H1 (cell line): ENCODE results near the gene TDRKH. TPM values are rescaled to one million over a fixed set of nuclear protein-coding genes. Genes with fewer than 3 reads are reported as not detected.
"Not testable (repeated sequence)": the region's sequence is repeated elsewhere in the genome, so short reads cannot be mapped to it uniquely, and the experiment has no call there.

Experiments used
- CTCF ChIA-PET: fragments of 300-600 bp; sonication (Branson Sonifier 250); formaldehyde crosslinking; loops from one replicate; lab custom pipeline; 2021; ENCODE audit not compliant: partially characterized antibody; lab: Charles Lee
- POLR2A ChIA-PET: fragments of 300-600 bp; sonication (Branson Sonifier 250); formaldehyde crosslinking; loops from one replicate; lab custom pipeline; 2021; ENCODE audit warnings: inconsistent platforms; ENCODE audit not compliant: partially characterized antibody; lab: Charles Lee
- DNase-seq, 2 experiments: peaks; one replicate each; pipeline versions ENCODE4 v3.0.0 to v3.0.0-alpha.2; 2010 to 2022; ENCODE audit warnings: low spot score in 2 of 2, low read depth in 1 of 2, mixed read lengths in 1 of 2
- FAIRE-seq: peaks from 2 replicates; lab custom pipeline; 2011; peaks lifted over from hg19 to GRCh38; lab: Jason Lieb, UNC
- H2AFZ ChIP-seq: 2 replicates; pipeline ENCODE4 v1.8.1; 2012; ENCODE audit warnings: low read length, inconsistent platforms
- H2AK5ac ChIP-seq: 2 replicates; pipeline ENCODE4 v1.6.1; 2013; ENCODE audit warnings: low read depth, low read length
- H2BK120ac ChIP-seq: replicated peaks from 2 replicates; pipeline ENCODE3; 2013; ENCODE audit warnings: low read depth, low read length, inconsistent platforms
- H2BK12ac ChIP-seq: 2 replicates; pipeline ENCODE4 v1.6.1; 2013; ENCODE audit warnings: low read depth, low read length
- H2BK15ac ChIP-seq: 2 replicates; pipeline ENCODE4 v1.6.1; 2013; ENCODE audit warnings: low read length
- H2BK20ac ChIP-seq: 2 replicates; pipeline ENCODE4 v1.6.1; 2013; ENCODE audit warnings: low read length
- H2BK5ac ChIP-seq: 2 replicates; pipeline ENCODE4 v1.6.1; 2013; ENCODE audit warnings: low read depth, low read length
- H3K14ac ChIP-seq: 2 replicates; pipeline ENCODE4 v1.6.1; 2013; ENCODE audit warnings: inconsistent platforms; ENCODE audit not compliant: insufficient read length
- H3K18ac ChIP-seq: 2 replicates; pipeline ENCODE4 v1.6.1; 2013; ENCODE audit warnings: low read length; ENCODE audit errors: extremely low read depth
- H3K23ac ChIP-seq: 2 replicates; pipeline ENCODE4 v1.6.1; 2013; ENCODE audit warnings: inconsistent platforms; ENCODE audit not compliant: insufficient read length
- H3K23me2 ChIP-seq: 2 replicates; pipeline ENCODE4 v1.6.1; 2013; ENCODE audit warnings: low read depth, low read length
- H3K27ac ChIP-seq: 2 replicates; pipeline ENCODE4 v1.6.1; 2011; ENCODE audit warnings: low read depth, low read length, inconsistent platforms
- H3K27me3 ChIP-seq, 4 experiments: replicated peaks in 1 of 4; 1 replicate in 1 of 4; 2 replicates in 3 of 4; pipeline versions ENCODE4 v1.6.1 to v1.8.1; 2011 to 2013; ENCODE audit warnings: low read length in 3 of 4, mild to moderate bottlenecking in 3 of 4, inconsistent platforms in 2 of 4, mixed read lengths in 2 of 4, moderate library complexity in 1 of 4; ENCODE audit not compliant: control insufficient read depth in 3 of 4, insufficient read depth in 3 of 4; ENCODE audit errors: extremely low read depth in 1 of 4
- H3K36me3 ChIP-seq, 4 experiments: 2 replicates each; pipeline versions ENCODE4 v1.6.1 to v1.8.1; 2011 to 2013; ENCODE audit warnings: mild to moderate bottlenecking in 4 of 4, low read length in 3 of 4, moderate library complexity in 2 of 4, control low read depth in 1 of 4, inconsistent platforms in 1 of 4; ENCODE audit not compliant: insufficient read depth in 4 of 4, control insufficient read depth in 2 of 4
- H3K4ac ChIP-seq: replicated peaks from 2 replicates; pipeline ENCODE3; 2013; ENCODE audit warnings: low read length, low read depth, mixed read lengths, inconsistent platforms; ENCODE audit not compliant: insufficient read length
- H3K4me1 ChIP-seq, 4 experiments: replicated peaks in 1 of 4; 1 replicate in 1 of 4; 2 replicates in 3 of 4; pipeline versions ENCODE4 v1.6.1 to v1.8.1; 2011 to 2013; ENCODE audit warnings: low read length in 3 of 4, inconsistent platforms in 2 of 4, mixed read lengths in 1 of 4; ENCODE audit not compliant: insufficient read depth in 4 of 4, control insufficient read depth in 3 of 4
- H3K4me2 ChIP-seq, 2 experiments: 2 replicates each; pipeline versions ENCODE4 v1.6.1 to v1.8.1; 2011 to 2013; ENCODE audit warnings: low read depth in 2 of 2, low read length in 2 of 2, control low read depth in 1 of 2, inconsistent platforms in 1 of 2, mild to moderate bottlenecking in 1 of 2; ENCODE audit not compliant: insufficient read depth in 1 of 2
- H3K4me3 ChIP-seq, 4 experiments: fragments of 200-600, 300-600 bp in 1 of 4; sonication (generic), shearing (Covaris generic), sonication (Bioruptor Twin) in 1 of 4; 2 replicates each; pipeline versions ENCODE4 v1.5.1 to v1.8.1; 2011 to 2016; ENCODE audit warnings: low read length in 4 of 4, low read depth in 3 of 4, control low read depth in 2 of 4, inconsistent platforms in 2 of 4, mild to moderate bottlenecking in 2 of 4, mixed read lengths in 1 of 4, moderate library complexity in 1 of 4; ENCODE audit not compliant: insufficient read depth in 2 of 4; ENCODE audit errors: extremely low read depth in 1 of 4
- H3K56ac ChIP-seq: replicated peaks from 2 replicates; pipeline ENCODE3; 2013; ENCODE audit warnings: low read depth, mild to moderate bottlenecking, mixed read lengths, low read length, inconsistent platforms; ENCODE audit not compliant: insufficient read length
- H3K79me1 ChIP-seq: 2 replicates; pipeline ENCODE4 v1.6.1; 2013; ENCODE audit warnings: low read depth, low read length, control low read depth
- H3K79me2 ChIP-seq, 2 experiments: 2 replicates each; pipeline versions ENCODE4 v1.6.1 to v1.8.1; 2012 to 2013; ENCODE audit warnings: low read length in 2 of 2, mild to moderate bottlenecking in 2 of 2, inconsistent platforms in 1 of 2; ENCODE audit not compliant: insufficient read depth in 2 of 2, control insufficient read depth in 1 of 2
- H3K9ac ChIP-seq, 4 experiments: replicated peaks in 1 of 4; 1 replicate in 1 of 4; 2 replicates in 3 of 4; pipeline versions ENCODE4 v1.6.1 to v1.8.1; 2011 to 2013; ENCODE audit warnings: low read depth in 3 of 4, low read length in 3 of 4, control low read depth in 2 of 4, mild to moderate bottlenecking in 2 of 4, moderate library complexity in 2 of 4, inconsistent platforms in 1 of 4; ENCODE audit errors: extremely low read depth in 1 of 4
- H3K9me3 ChIP-seq, 2 experiments: 2 replicates each; pipeline versions ENCODE4 v1.6.1 to v1.8.1; 2012 to 2013; ENCODE audit warnings: mild to moderate bottlenecking in 2 of 2, moderate library complexity in 2 of 2, control low read depth in 1 of 2, inconsistent platforms in 1 of 2, low read depth in 1 of 2, low read length in 1 of 2, mixed read lengths in 1 of 2; ENCODE audit not compliant: insufficient read depth in 2 of 2
- H4K20me1 ChIP-seq, 2 experiments: replicated peaks in 1 of 2; 2 replicates each; pipeline versions ENCODE3 to v1.8.1; 2011 to 2013; ENCODE audit warnings: inconsistent platforms in 2 of 2, low read length in 2 of 2, mild to moderate bottlenecking in 1 of 2; ENCODE audit not compliant: insufficient read depth in 2 of 2, control insufficient read depth in 1 of 2
- H4K5ac ChIP-seq: 2 replicates; pipeline ENCODE4 v1.6.1; 2013; ENCODE audit warnings: low read length, low read depth, mixed read lengths, inconsistent platforms; ENCODE audit not compliant: insufficient read length
- H4K8ac ChIP-seq: 2 replicates; pipeline ENCODE4 v1.8.0; 2013; ENCODE audit warnings: mild to moderate bottlenecking, moderate library complexity, low read length, inconsistent platforms; ENCODE audit not compliant: insufficient read depth; ENCODE audit errors: extremely low read depth
- H4K91ac ChIP-seq: replicated peaks from 2 replicates; pipeline ENCODE3; 2013; ENCODE audit warnings: low read length, mixed read lengths, inconsistent platforms; ENCODE audit not compliant: insufficient read length
- WGBS, 2 experiments: shearing (Covaris generic) in 1 of 2; methylation state at CpG; one replicate each; pipeline versions ENCODE4 v1.1.6 to v1.1.7; 2013 to 2015; ENCODE audit warnings: low lambda C conversion rate in 2 of 2, mixed read lengths in 2 of 2, inconsistent platforms in 1 of 2, low coverage in 1 of 2, missing lambda C conversion rate in 1 of 2; ENCODE audit not compliant: insufficient replicate concordance in 2 of 2, insufficient coverage in 1 of 2, insufficient read length in 1 of 2; ENCODE audit errors: extremely low coverage in 1 of 2, missing lambda C conversion rate in 1 of 2; 5-methylcytosine and 5-hydroxymethylcytosine counted together
- polyA plus RNA-seq, 7 experiments: library from polyadenylated mRNA; depleted of rRNA in 3 of 7; stranded (reverse) in 5 of 7; unstranded in 2 of 7; fragments of >200 nt in 5 of 7; fragments of 200-250 nt in 2 of 7; gene quantifications; 1 replicate in 5 of 7; 2 replicates in 1 of 7; 4 replicates in 1 of 7; pipeline versions ENCODE4 v1.2.1 to v1.2.3, GENCODE V29; 2011 to 2013; ENCODE audit warnings: missing spikeins in 2 of 7, mixed read lengths in 2 of 7
- total RNA-seq: library from RNA; stranded (reverse); fragmentation: NEBNext Ultra II Directional; extraction: Animal tissue kit (Norgen Biotek cat#: 25700); gene quantifications from 2 replicates; pipeline ENCODE4 v1.2.1, GENCODE V29; 2021

Gene TDRKH
- total and polyA plus RNA-seq, 2 of the 8 experiments (the other 6 are each of a cell fraction or from before 2014, with no cell fraction given) = 9.9 to 26.1 TPM

GRCh38 chr1:151769270-151769669, 21.0 kb downstream of the TDRKH start:
- H2BK120ac ChIP-seq, H2AFZ ChIP-seq, H2BK20ac ChIP-seq, FAIRE-seq, H3K23ac ChIP-seq, H3K79me2 ChIP-seq, H4K91ac ChIP-seq, H2BK15ac ChIP-seq, CTCF ChIA-PET, H3K4me3 ChIP-seq, H3K27me3 ChIP-seq, H2AK5ac ChIP-seq, DNase-seq, H3K27ac ChIP-seq, H3K79me1 ChIP-seq, H3K9ac ChIP-seq, H4K5ac ChIP-seq, H3K4me1 ChIP-seq, H3K36me3 ChIP-seq, H4K8ac ChIP-seq, H3K23me2 ChIP-seq, POLR2A ChIA-PET, H3K18ac ChIP-seq, H2BK12ac ChIP-seq, H3K14ac ChIP-seq, H3K56ac ChIP-seq, H3K4me2 ChIP-seq, H3K9me3 ChIP-seq, H2BK5ac ChIP-seq, H3K4ac ChIP-seq, H4K20me1 ChIP-seq: not testable (repeated sequence)
- 94% methylated on average over 14 of the region's 34 CpGs; no CpG with 5 or more reads in 1 of the 2 experiments for WGBS, 2 experiments

- H3K23me2 ChIP-seq, FAIRE-seq, H4K20me1 ChIP-seq, POLR2A ChIA-PET, DNase-seq, H3K4me3 ChIP-seq, H3K4ac ChIP-seq, H3K27ac ChIP-seq, H3K79me2 ChIP-seq, H3K9ac ChIP-seq, H2BK120ac ChIP-seq, H3K4me1 ChIP-seq, H3K36me3 ChIP-seq, H2BK5ac ChIP-seq, H2AK5ac ChIP-seq, H3K56ac ChIP-seq, H3K18ac ChIP-seq, H2BK20ac ChIP-seq, H3K27me3 ChIP-seq, H4K8ac ChIP-seq, H4K91ac ChIP-seq, H3K79me1 ChIP-seq, H2AFZ ChIP-seq, H3K9me3 ChIP-seq, H3K4me2 ChIP-seq, H3K23ac ChIP-seq, H2BK15ac ChIP-seq, H3K14ac ChIP-seq, H4K5ac ChIP-seq, H2BK12ac ChIP-seq: not testable (repeated sequence)
- WGBS, 2 experiments = 69% methylated on average over 2 of the region's 7 CpGs; no CpG with 5 or more reads in 1 of the 2 experiments
- CTCF ChIA-PET = interaction anchor here (1.6 kb wide), 1 partner anchor 66 kb away, joined by 3 read pairs; no protein-coding TSS in a partner anchor
Observed at GRCh38 chr1:151768351-151769066, 21.8 kb downstream of the TDRKH start.
